SU-DHL-6 (cell line): ENCODE data around the gene TMC1.

Experiments used
- H2AFZ ChIP-seq: fragments of 200-600 bp; sonication (generic); 2 replicates; pipeline ENCODE4 v1.6.1; 2014; ENCODE audit warnings: low read depth, mild to moderate bottlenecking, moderate library complexity, mixed read lengths, antibody characterized with exemption, low read length; ENCODE audit not compliant: severe bottlenecking
- H3F3A ChIP-seq: fragments of 200-600 bp; shearing (Covaris generic); 2 replicates; pipeline ENCODE4 v1.6.0; 2016; ENCODE audit warnings: antibody characterized with exemption, mild to moderate bottlenecking; ENCODE audit not compliant: insufficient read depth
- H3K27ac ChIP-seq: fragments of 200-600 bp; sonication (generic); 2 replicates; pipeline ENCODE4 v1.5.1; 2016; ENCODE audit warnings: low read depth, mild to moderate bottlenecking, low read length, moderate library complexity, mixed read lengths
- H3K27me3 ChIP-seq: fragments of 200-600 bp; sonication (generic), shearing (Covaris generic); 2 replicates; pipeline ENCODE4 v1.6.0; 2014; ENCODE audit warnings: mild to moderate bottlenecking, low read length
- H3K36me3 ChIP-seq: fragments of 200-600 bp; sonication (generic); 2 replicates; pipeline ENCODE4 v1.6.1; 2014; ENCODE audit warnings: mild to moderate bottlenecking, low read length, mixed read lengths
- H3K4me2 ChIP-seq: fragments of 300-600, 200-600 bp; shearing (Covaris generic), sonication (generic); 2 replicates; pipeline ENCODE4 v1.6.0; 2014; ENCODE audit warnings: low read length, low read depth, mild to moderate bottlenecking; ENCODE audit not compliant: poor library complexity, severe bottlenecking
- H3K4me3 ChIP-seq: fragments of 200-600 bp; sonication (generic); 2 replicates; pipeline ENCODE4 v1.5.1; 2014; ENCODE audit warnings: antibody characterized with exemption, low read length, mild to moderate bottlenecking, mixed read lengths; ENCODE audit not compliant: insufficient read depth, poor library complexity, severe bottlenecking
- H3K79me2 ChIP-seq: fragments of 200-600 bp; sonication (generic); 2 replicates; pipeline ENCODE4 v1.6.1; 2014; ENCODE audit warnings: mild to moderate bottlenecking, low read length, moderate library complexity; ENCODE audit not compliant: insufficient read depth
- H3K9ac ChIP-seq: fragments of 200-600 bp; sonication (generic); 2 replicates; pipeline ENCODE4 v1.7.0; 2014; ENCODE audit warnings: mild to moderate bottlenecking, low read length
- H3K9me2 ChIP-seq: fragments of 200-600 bp; sonication (generic); replicated peaks from 2 replicates; pipeline ENCODE4 v1.6.1; 2014; ENCODE audit warnings: low read length; ENCODE audit not compliant: insufficient read depth
- H3K9me3 ChIP-seq: fragments of 200-600 bp; sonication (generic); 2 replicates; pipeline ENCODE4 v1.6.1; 2014; ENCODE audit warnings: low read length, mixed read lengths; ENCODE audit not compliant: insufficient read depth
- H4K20me1 ChIP-seq: fragments of 200-600 bp; sonication (generic); 2 replicates; pipeline ENCODE4 v1.6.1; 2014; ENCODE audit warnings: low read depth, mild to moderate bottlenecking, antibody characterized with exemption, low read length, moderate library complexity, mixed read lengths
- EZH2phosphoT487 ChIP-seq: fragments of 200-600 bp; sonication (generic), shearing (Covaris generic); conservative IDR thresholded peaks from 2 replicates; pipeline ENCODE4 v1.6.1; 2018; ENCODE audit warnings: mild to moderate bottlenecking, antibody characterized with exemption, low read length, moderate library complexity, mixed read lengths
- TF ChIP-seq, protein P1 (sequence below): fragments of 200-600 bp; sonication (generic); IDR thresholded peaks from one replicate; pipeline ENCODE4 v1.5.1; 2017; ENCODE audit warnings: antibody characterized with exemption, mild to moderate bottlenecking, low read length, moderate library complexity; ENCODE audit not compliant: insufficient read depth, poor library complexity, severe bottlenecking

The TMC1 gene

DNA sequence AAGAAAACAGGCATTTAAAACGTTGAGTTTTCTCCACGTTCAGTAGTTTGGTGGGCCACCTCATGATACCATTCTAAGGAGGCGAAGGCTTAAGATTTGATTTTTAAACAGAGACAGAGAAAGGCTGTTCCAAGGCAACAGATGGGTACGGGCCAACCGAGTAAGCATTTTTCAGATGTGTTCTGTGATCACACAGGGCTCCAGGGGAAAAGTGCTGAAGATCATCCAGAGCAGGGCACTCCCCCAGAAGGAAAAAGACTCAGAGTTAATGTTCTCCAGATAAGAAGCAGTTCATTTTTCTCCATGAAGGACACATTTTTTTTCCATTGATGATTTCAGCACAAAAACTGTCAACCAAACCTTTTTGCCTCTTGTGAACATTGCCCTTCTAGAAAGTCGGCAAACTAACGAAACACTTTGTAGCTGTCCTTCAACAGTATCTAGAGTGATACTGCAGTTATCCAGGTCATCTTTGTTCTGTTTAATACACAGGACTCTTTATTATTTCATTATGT lies 292.7 kb downstream of the TMC1 start:
- no peak overlapping the region for H2AFZ ChIP-seq
- H3F3A ChIP-seq = no peaks in the 10 kb centered on the region
- no peaks in the 10 kb centered on the region for H3K36me3 ChIP-seq
- H3K79me2 ChIP-seq = no peaks in the 10 kb centered on the region
- H3K27me3 ChIP-seq = no peaks in the 10 kb centered on the region
- TF ChIP-seq, protein P1, sequence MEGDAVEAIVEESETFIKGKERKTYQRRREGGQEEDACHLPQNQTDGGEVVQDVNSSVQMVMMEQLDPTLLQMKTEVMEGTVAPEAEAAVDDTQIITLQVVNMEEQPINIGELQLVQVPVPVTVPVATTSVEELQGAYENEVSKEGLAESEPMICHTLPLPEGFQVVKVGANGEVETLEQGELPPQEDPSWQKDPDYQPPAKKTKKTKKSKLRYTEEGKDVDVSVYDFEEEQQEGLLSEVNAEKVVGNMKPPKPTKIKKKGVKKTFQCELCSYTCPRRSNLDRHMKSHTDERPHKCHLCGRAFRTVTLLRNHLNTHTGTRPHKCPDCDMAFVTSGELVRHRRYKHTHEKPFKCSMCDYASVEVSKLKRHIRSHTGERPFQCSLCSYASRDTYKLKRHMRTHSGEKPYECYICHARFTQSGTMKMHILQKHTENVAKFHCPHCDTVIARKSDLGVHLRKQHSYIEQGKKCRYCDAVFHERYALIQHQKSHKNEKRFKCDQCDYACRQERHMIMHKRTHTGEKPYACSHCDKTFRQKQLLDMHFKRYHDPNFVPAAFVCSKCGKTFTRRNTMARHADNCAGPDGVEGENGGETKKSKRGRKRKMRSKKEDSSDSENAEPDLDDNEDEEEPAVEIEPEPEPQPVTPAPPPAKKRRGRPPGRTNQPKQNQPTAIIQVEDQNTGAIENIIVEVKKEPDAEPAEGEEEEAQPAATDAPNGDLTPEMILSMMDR = no peak
- no peak for TF ChIP-seq EZH2phosphoT487
- H3K4me2 ChIP-seq = no peak overlapping the region
- H3K4me3 ChIP-seq = no peak overlapping the region
- H3K9me2 ChIP-seq = no peaks in the 10 kb centered on the region
- no peaks in the 10 kb centered on the region for H4K20me1 ChIP-seq
- no peak overlapping the region for H3K9ac ChIP-seq
- H3K27ac ChIP-seq = no peak overlapping the region
- no peaks in the 10 kb centered on the region for H3K9me3 ChIP-seq

DNA sequence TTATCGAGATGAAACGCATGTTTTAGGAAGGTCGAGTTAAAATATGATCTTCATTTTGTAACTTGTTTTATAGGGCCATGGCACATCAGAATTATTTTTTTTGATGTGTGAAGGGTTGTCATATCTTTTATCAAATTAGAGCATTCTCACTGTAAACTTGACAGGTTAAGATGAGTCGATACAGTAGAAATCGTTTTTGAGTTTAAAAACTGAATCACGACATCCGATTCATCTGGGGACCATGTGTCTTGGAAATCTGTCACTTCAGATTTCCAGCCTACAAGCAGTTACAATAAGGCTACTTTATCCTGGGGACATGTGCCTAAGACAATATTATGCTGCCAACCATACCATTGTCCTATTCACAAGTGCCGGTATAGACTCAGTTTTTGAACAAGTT lies 295.3 kb downstream of the TMC1 start:
- H4K20me1 ChIP-seq = no peaks in the 10 kb centered on the region

DNA sequence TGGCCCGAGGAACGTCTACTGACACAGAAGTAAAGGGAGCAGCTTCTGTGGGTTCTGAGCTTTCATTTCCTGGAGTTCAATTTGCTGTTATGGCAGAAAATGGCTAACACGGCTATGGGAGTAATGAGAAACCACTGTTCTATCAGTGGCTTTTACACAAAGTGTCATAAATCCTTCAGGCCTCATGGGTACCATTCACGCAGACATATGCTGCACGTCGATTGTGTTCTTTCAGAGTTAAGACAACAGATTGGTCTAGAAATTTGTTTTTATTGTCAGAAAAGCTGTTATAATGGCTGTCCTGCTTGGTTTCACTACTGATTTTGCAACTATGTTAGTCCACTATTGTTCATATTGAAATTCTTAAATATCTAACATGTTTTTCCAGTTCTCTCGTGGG lies 296.0 kb downstream of the TMC1 start:
- no peak overlapping the region for H3K4me2 ChIP-seq
- H3K79me2 ChIP-seq = no peaks in the 10 kb centered on the region
- no peaks in the 10 kb centered on the region for H3K36me3 ChIP-seq
- H3K27me3 ChIP-seq = no peaks in the 10 kb centered on the region
- no peaks in the 10 kb centered on the region for H3K9me3 ChIP-seq
- no peak overlapping the region for H3K27ac ChIP-seq
- TF ChIP-seq, protein P1 = no peak
- no peak for TF ChIP-seq EZH2phosphoT487
- no peaks in the 10 kb centered on the region for H3K9me2 ChIP-seq
- no peak overlapping the region for H3K4me3 ChIP-seq
- H4K20me1 ChIP-seq = no peaks in the 10 kb centered on the region
- H3F3A ChIP-seq = no peaks in the 10 kb centered on the region
- H3K9ac ChIP-seq = no peak overlapping the region
- H2AFZ ChIP-seq = no peak overlapping the region

More for the DNA sequence above, 295.3 kb downstream of the TMC1 start:
- Histone ChIP-seq H3K4me2 (no peak overlapping the region), H3K27me3 (no peaks in the 10 kb centered on the region), H3K9me2 (no peaks in the 10 kb centered on the region), H3K9me3 (no peaks in the 10 kb centered on the region), H2AFZ (no peak overlapping the region), H3K27ac (no peak overlapping the region), H3K79me2 (no peaks in the 10 kb centered on the region), H3K36me3 (no peaks in the 10 kb centered on the region), H3K4me3 (no peak overlapping the region), H3F3A (no peaks in the 10 kb centered on the region), H3K9ac (no peak overlapping the region)
- TF ChIP-seq EZH2phosphoT487 = no peak
- TF ChIP-seq, protein P1 = no peak
